Suprapubic skin (tissue), 3 donors: ENCODE data around the gene USP15.

Experiments used
- POLR2A ChIP-seq, 2 donors: fragments of 450-650 bp; IDR thresholded peaks; one replicate each; pipeline ENCODE4 v1.6.1; 2017; ENCODE audit warnings: antibody characterized with exemption in 2 of 2, mild to moderate bottlenecking in 2 of 2, moderate library complexity in 2 of 2
- TF ChIP-seq, protein P1 (sequence below), 2 donors: fragments of 200-600 bp in 1 of 2; fragments of 450-650 bp in 1 of 2; sonication (generic) in 1 of 2; IDR thresholded peaks; one replicate each; pipeline ENCODE4 v1.5.1; 2016 to 2019; ENCODE audit warnings: antibody characterized with exemption in 2 of 2, mild to moderate bottlenecking in 1 of 2, moderate library complexity in 1 of 2

DNA sequence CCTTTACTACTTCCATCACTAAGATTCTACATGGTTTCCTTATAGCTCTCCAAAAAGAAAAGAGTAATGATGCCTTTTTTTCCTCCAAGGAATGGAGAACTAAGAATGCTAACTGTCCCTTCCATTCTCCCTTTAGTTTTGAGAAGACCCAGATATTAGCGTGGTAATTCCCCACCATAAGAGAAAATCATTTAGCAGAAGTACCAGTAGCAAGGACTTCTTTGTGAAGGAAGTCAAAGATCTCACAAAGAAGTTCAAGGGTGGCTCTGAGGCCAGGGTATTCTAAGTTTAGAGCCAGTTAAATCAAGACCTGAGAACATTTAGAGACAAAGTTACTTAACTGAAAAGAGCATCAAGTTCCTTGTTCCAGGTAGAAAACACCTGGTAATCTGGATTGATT, 7.3 kb downstream of the USP15 start:
- no peak for TF ChIP-seq POLR2A (IDR thresholded peaks at IDR 0.05)
- TF ChIP-seq, protein P1, sequence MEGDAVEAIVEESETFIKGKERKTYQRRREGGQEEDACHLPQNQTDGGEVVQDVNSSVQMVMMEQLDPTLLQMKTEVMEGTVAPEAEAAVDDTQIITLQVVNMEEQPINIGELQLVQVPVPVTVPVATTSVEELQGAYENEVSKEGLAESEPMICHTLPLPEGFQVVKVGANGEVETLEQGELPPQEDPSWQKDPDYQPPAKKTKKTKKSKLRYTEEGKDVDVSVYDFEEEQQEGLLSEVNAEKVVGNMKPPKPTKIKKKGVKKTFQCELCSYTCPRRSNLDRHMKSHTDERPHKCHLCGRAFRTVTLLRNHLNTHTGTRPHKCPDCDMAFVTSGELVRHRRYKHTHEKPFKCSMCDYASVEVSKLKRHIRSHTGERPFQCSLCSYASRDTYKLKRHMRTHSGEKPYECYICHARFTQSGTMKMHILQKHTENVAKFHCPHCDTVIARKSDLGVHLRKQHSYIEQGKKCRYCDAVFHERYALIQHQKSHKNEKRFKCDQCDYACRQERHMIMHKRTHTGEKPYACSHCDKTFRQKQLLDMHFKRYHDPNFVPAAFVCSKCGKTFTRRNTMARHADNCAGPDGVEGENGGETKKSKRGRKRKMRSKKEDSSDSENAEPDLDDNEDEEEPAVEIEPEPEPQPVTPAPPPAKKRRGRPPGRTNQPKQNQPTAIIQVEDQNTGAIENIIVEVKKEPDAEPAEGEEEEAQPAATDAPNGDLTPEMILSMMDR (IDR thresholded peaks at IDR 0.05) = no peak
